H1 (cell line): ENCODE measurements around the gene LIPT2. TPM values are rescaled to one million over a fixed set of nuclear protein-coding genes. Genes with fewer than 3 reads are reported as not detected.
A peak's percentile ranks its signal among the peaks of the same experiment; 100 is the strongest.

Experiments used
- polyA plus RNA-seq, 7 experiments: library from polyadenylated mRNA; depleted of rRNA in 3 of 7; stranded (reverse) in 5 of 7; unstranded in 2 of 7; fragments of >200 nt in 5 of 7; fragments of 200-250 nt in 2 of 7; gene quantifications; 1 replicate in 5 of 7; 2 replicates in 1 of 7; 4 replicates in 1 of 7; pipeline versions ENCODE4 v1.2.1 to v1.2.3, GENCODE V29; 2011 to 2013; ENCODE audit warnings: missing spikeins in 2 of 7, mixed read lengths in 2 of 7
- total RNA-seq: library from RNA; stranded (reverse); fragmentation: NEBNext Ultra II Directional; extraction: Animal tissue kit (Norgen Biotek cat#: 25700); gene quantifications from 2 replicates; pipeline ENCODE4 v1.2.1, GENCODE V29; 2021
- TF ChIP-seq, protein P1 (sequence below): IDR thresholded peaks from 2 replicates; pipeline ENCODE4 v1.6.1; 2012; ENCODE audit warnings: inconsistent platforms

The LIPT2 gene
- total and polyA plus RNA-seq, 2 of the 8 experiments (the other 6 are each of a cell fraction or from before 2014, with no cell fraction given): 6.4 to 16.7 TPM

DNA sequence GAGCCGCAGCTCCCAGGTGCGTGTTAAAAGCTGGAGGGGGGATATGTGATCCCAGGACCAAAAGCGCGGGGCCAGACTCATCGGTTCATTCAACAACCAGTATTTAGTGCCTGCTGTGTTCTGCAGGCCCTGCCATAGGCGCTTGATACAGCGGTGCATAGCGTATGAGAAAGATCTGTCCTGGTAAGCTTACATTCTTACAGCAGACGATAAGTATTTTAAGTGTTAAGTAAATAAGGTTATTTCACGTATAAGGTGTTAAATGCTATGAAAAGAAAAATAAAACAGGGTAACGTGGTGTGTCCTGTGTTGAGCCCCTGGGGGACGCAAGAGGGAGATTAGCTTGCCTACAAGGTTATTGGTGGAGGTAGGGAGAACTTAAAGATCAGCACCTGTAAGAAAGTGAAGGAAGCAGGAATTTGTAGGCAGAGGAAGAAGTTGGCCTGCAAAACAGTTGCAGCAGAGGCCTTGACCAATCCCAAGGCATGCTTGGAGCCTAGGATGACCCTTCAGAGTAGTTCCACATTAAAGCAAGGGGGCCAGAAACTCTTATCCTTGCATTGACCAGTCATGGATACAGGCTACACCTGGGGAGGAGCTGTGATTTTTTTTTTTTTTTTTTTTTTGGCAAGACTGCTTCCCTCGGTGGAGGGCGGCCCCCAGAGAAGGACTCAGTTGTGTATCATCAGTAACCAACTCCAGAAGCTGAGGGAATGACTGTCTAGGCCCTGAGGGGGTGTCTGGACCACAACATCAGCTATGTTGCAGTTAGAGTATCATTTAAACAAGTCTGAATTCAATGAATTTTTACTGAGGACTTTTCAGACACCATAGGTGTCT is 487 bp upstream of the LIPT2 start (continued):
- TF ChIP-seq, protein P1, sequence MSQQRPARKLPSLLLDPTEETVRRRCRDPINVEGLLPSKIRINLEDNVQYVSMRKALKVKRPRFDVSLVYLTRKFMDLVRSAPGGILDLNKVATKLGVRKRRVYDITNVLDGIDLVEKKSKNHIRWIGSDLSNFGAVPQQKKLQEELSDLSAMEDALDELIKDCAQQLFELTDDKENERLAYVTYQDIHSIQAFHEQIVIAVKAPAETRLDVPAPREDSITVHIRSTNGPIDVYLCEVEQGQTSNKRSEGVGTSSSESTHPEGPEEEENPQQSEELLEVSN: peak; percentile 48
- TF ChIP-seq, all 59 proteins: peak for 4
